ENCODE data around the gene UGT1A9. TPM values are rescaled to one million over a fixed set of nuclear protein-coding genes. Genes with fewer than 3 reads are reported as not detected.
"Not testable (repeated sequence)": the region's sequence is repeated elsewhere in the genome, so short reads cannot be mapped to it uniquely, and the experiment has no call there.

UGT1A9 gene
- total RNA-seq, 2 donors from 2014 or later = not detected

GRCh38 chr2:233713262-233713615, 41.5 kb downstream of the UGT1A9 start:
- intact Hi-C loops (cut with DNase I) = no loop called here
- 72% methylated on average over 7 of the region's 7 CpGs for WGBS
- no peak for DNase-seq (ENCODE audit: low spot score)

GRCh38 chr2:233714121-233714520, 42.4 kb downstream of the UGT1A9 start:
- no peaks in the 10 kb centered on the region for H3K36me3 ChIP-seq
- no peak overlapping the region for H3K27ac ChIP-seq
- H3K9me3 ChIP-seq = no peaks in the 10 kb centered on the region
- DNase-seq (ENCODE audit: low spot score) = no peak
- no peak for TF ChIP-seq POLR2AphosphoS5 (IDR thresholded peaks at IDR 0.05)
- no peak for TF ChIP-seq POLR2A (IDR thresholded peaks at IDR 0.05)
- no peak for TF ChIP-seq CTCF (IDR thresholded peaks at IDR 0.05)
- 74% methylated on average over 2 of the region's 2 CpGs for WGBS
- H3K4me1 ChIP-seq (replicated peaks) = no peaks in the 10 kb centered on the region
- intact Hi-C loops (cut with DNase I) = no loop called here
- no peaks in the 10 kb centered on the region for H3K27me3 ChIP-seq (replicated peaks; ENCODE audit: insufficient read depth)
- H3K4me3 ChIP-seq = no peak overlapping the region

More at GRCh38 chr2:233713262-233713615, 41.5 kb downstream of the UGT1A9 start:
- Histone ChIP-seq H3K9me3 (no peaks in the 10 kb centered on the region), H3K4me1 (replicated peaks) (no peaks in the 10 kb centered on the region), H3K4me3 (no peak overlapping the region), H3K27ac (no peak overlapping the region), H3K36me3 (no peaks in the 10 kb centered on the region), H3K27me3 (replicated peaks; ENCODE audit: insufficient read depth) (no peaks in the 10 kb centered on the region)
- no peak for TF ChIP-seq POLR2A (IDR thresholded peaks at IDR 0.05)
- TF ChIP-seq POLR2AphosphoS5 (IDR thresholded peaks at IDR 0.05) = no peak
- TF ChIP-seq CTCF (IDR thresholded peaks at IDR 0.05) = no peak

GRCh38 chr2:233718552-233718951, 46.9 kb downstream of the UGT1A9 start, which contains the start of gene UGT1A4:
Gene UGT1A4, plus strand, starts transcription at chr2:233718736. Its CDS starts 85 bp downstream, at chr2:233718821.
- Histone ChIP-seq H3K4me3 (no peak within 1 kb of the TSS), H3K36me3 (no peaks in the 10 kb centered on the region), H3K4me1 (replicated peaks) (no peaks in the 10 kb centered on the region), H3K27me3 (replicated peaks; ENCODE audit: insufficient read depth) (no peaks in the 10 kb centered on the region), H3K9me3 (no peaks in the 10 kb centered on the region), H3K27ac (no peak within 1 kb of the TSS)
- TF ChIP-seq POLR2AphosphoS5 (IDR thresholded peaks at IDR 0.05) (no peak), CTCF (IDR thresholded peaks at IDR 0.05) (no peak), POLR2A (IDR thresholded peaks at IDR 0.05) (no peak)
- WGBS = 81% methylated on average over 7 of the region's 7 CpGs
- no peak for DNase-seq (ENCODE audit: low spot score)
- intact Hi-C loops (cut with DNase I) = no loop called here

GRCh38 chr2:233728723-233729301, 57.1 kb downstream of the UGT1A9 start, which contains the start of gene UGT1A3:
Gene UGT1A3, plus strand, starts transcription at chr2:233729042. Its CDS starts 85 bp downstream, at chr2:233729127.
- DNase-seq (ENCODE audit: low spot score) = no peak
- H3K27ac ChIP-seq = no peak within 1 kb of the TSS
- H3K27me3 ChIP-seq (replicated peaks; ENCODE audit: insufficient read depth) = no peaks in the 10 kb centered on the region
- 74% methylated on average over 8 of the region's 8 CpGs for WGBS
- H3K4me1 ChIP-seq (replicated peaks) = no peaks in the 10 kb centered on the region
- H3K9me3 ChIP-seq = no peaks in the 10 kb centered on the region
- no peak within 1 kb of the TSS for H3K4me3 ChIP-seq
- intact Hi-C loops (cut with DNase I) = no loop called here
- no peak for TF ChIP-seq POLR2AphosphoS5 (IDR thresholded peaks at IDR 0.05)
- no peak for TF ChIP-seq POLR2A (IDR thresholded peaks at IDR 0.05)
- no peak for TF ChIP-seq CTCF (IDR thresholded peaks at IDR 0.05)
- no peaks in the 10 kb centered on the region for H3K36me3 ChIP-seq

- H3K4me1 ChIP-seq (replicated peaks); H3K27ac ChIP-seq; DNase-seq (ENCODE audit: low spot score); H3K9me3 ChIP-seq; H3K36me3 ChIP-seq; intact Hi-C loops (cut with DNase I); H3K27me3 ChIP-seq (replicated peaks; ENCODE audit: insufficient read depth); H3K4me3 ChIP-seq: not testable (repeated sequence)
- 63% methylated on average over 14 of the region's 14 CpGs for WGBS
These were observed 65.4 kb downstream of the UGT1A9 start for GRCh38 chr2:233736868-233737653.

Data from prostate gland (tissue), 2 donors.